IPS-20b (cell line): Measurements from ENCODE around the gene C11orf52.
A peak's percentile ranks its signal among the peaks of the same experiment; 100 is the strongest.
"Not testable (repeated sequence)": the region's sequence is repeated elsewhere in the genome, so short reads cannot be mapped to it uniquely, and the experiment has no call there.

Source experiments
- H3K27ac ChIP-seq: one replicate; pipeline ENCODE4 v1.5.1; 2013; ENCODE audit warnings: low read length
- H3K27me3 ChIP-seq: 2 replicates; pipeline ENCODE4 v1.6.1; 2013; ENCODE audit warnings: mild to moderate bottlenecking, low read length, inconsistent platforms; ENCODE audit not compliant: insufficient read depth
- H3K36me3 ChIP-seq: 2 replicates; pipeline ENCODE4 v1.6.1; 2013; ENCODE audit warnings: low read depth, mild to moderate bottlenecking, inconsistent platforms, low read length, moderate library complexity; ENCODE audit not compliant: insufficient read depth
- H3K4me1 ChIP-seq: 2 replicates; pipeline ENCODE4 v1.6.1; 2013; ENCODE audit warnings: mild to moderate bottlenecking, control low read depth, inconsistent platforms, low read length, moderate library complexity; ENCODE audit not compliant: insufficient read depth
- H3K4me3 ChIP-seq: 2 replicates; pipeline ENCODE4 v1.5.1; 2013; ENCODE audit warnings: mild to moderate bottlenecking, low read length, inconsistent platforms
- H3K9ac ChIP-seq: 2 replicates; pipeline ENCODE4 v1.6.1; 2013; ENCODE audit warnings: low read depth, mild to moderate bottlenecking, inconsistent platforms, low read length, moderate library complexity
- H3K9me3 ChIP-seq: 2 replicates; pipeline ENCODE4 v1.6.1; 2013; ENCODE audit warnings: mild to moderate bottlenecking, low read depth, low read length, inconsistent platforms; ENCODE audit not compliant: insufficient read depth

The C11orf52 gene

DNA sequence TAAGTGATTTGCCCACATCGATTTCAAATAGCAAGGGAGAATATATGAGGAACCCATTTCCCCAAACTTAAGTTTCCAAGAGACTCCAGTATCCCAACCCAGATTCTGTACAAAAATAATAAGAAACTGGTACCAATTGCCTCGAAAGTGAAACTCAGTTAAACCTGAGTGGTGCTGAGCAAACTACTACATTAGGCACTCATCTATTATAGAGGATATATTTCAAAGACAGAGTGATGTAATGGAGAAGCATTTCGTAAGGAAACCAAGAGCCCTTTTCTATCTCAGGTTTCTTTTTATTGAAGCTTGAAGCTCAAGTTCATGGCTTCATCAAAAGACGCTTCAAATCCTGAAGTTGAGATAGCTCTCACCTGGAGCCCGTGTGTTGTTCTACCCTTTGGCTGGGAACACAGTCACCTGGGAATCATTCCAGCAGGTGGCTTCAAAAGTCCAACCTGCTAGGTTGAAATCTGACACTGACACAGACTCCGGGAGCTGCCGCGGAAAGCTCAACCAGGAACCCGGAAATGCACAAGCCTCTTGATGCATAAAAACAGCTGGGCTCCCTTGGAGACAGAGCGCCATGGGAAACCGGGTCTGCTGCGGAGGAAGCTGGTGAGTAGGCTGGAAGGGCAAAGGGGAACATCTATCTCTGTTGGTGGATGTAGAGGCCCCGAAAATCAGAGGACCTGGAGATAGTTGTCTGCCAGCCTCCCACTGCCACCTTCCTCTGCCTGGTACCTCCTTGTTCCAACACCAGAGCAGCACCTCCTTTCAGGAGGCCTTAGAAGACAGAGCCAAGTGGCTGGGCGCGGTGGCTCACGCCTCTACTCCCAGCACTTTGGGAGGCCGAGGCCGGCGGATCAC, at the start of gene C11orf52:
C11orf52 (plus strand) TSS at position 524 of the 867 bp plus-strand sequence; CDS start at position 584, 60 bp downstream.
- Histone ChIP-seq H3K4me3 (peak within 1 kb of the TSS; percentile 33; the same call in 1 of the 2 replicates), H3K9me3 (no peaks in the 10 kb centered on the region), H3K27ac (no peak within 1 kb of the TSS), H3K4me1 (peaks cover 6% of the 10 kb centered on the region; the same call in 1 of the 2 replicates), H3K9ac (no peak within 1 kb of the TSS; the same call in 1 of the 2 replicates), H3K36me3 (no peaks in the 10 kb centered on the region), H3K27me3 (no peaks in the 10 kb centered on the region)

- no peaks in the 10 kb centered on the region for H3K4me1 ChIP-seq
- no peak overlapping the region for H3K9ac ChIP-seq
- no peak overlapping the region for H3K27ac ChIP-seq
- H3K9me3 ChIP-seq: no peaks in the 10 kb centered on the region
- H3K27me3 ChIP-seq: no peaks in the 10 kb centered on the region
- no peak overlapping the region for H3K4me3 ChIP-seq
- H3K36me3 ChIP-seq: peaks cover 25% of the 10 kb centered on the region
Measured at GRCh38 chr11:111870113-111870512, 48.6 kb upstream of the C11orf52 start.

DNA sequence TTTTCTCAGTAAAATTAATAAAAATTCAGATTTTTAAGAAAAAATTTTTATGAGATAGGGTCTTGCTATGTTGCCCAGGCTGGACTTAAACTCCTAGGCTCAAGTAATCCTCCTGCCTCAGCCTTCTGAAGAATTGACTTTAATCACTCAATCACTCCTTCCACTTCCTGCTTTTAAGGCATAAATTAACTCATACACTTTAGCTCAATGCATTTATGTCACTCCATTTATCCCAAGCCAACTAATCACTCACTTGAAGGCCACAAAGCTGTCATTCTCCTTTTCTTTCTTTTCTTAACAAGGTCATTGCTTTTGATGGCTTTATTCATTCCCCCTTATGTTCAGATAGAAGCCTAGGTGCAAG, 48.2 kb upstream of the C11orf52 start:
- H3K9me3 ChIP-seq: no peaks in the 10 kb centered on the region
- H3K9ac ChIP-seq: peak overlapping the region; percentile 71; the same call in 1 of the 2 replicates
- no peaks in the 10 kb centered on the region for H3K27me3 ChIP-seq
- H3K36me3 ChIP-seq: peaks cover 21% of the 10 kb centered on the region
- H3K27ac ChIP-seq: no peak overlapping the region
- no peaks in the 10 kb centered on the region for H3K4me1 ChIP-seq
- peak overlapping the region; percentile 89 for H3K4me3 ChIP-seq

DNA sequence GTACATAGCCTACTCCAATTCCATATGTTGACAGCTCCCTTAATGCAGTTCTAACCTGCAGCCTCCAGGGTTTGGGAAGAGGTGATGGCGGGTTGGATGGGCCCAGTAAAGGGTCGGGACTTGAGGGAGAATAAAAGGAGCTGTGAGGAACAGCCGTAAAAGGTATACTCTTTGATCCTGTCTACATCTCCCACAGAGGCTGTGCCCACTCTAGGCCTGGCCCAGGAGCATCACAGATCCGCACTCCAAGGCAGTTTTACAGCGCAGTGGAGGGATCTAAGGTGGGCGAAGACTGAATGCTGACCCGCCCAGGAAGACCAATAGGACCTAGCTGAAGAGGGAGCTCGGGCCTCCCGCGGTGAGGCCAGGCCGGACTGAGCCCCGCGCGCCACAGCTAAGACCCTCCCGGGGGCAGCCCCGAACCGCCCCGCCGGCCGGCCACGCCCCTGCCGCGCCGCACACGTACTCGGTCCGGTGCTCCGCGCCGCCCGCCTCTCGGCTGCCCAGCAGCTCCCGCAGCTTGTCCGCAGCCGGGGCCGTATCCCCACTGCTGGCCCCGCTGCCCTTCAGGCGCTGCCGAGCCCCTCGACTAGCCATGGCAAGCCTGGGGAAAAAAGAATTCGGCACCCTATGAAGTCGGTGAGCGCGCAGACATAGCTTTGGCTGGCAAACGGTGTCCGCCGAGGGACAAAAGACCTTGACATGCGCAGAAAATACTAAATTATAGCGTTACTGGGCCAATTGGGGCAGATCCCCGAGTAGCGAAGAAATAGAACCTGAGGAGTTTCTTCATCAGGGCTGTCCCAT, 47.6 kb upstream of the C11orf52 start, which contains the start of gene ALG9:
ALG9 (minus strand) TSS at position 696 of the 807 bp plus-strand sequence; CDS start at position 597, 99 bp downstream.
- peaks cover 19% of the 10 kb centered on the region for H3K36me3 ChIP-seq
- no peaks in the 10 kb centered on the region for H3K27me3 ChIP-seq
- no peaks in the 10 kb centered on the region for H3K4me1 ChIP-seq
- peak within 1 kb of the TSS; percentile 89 for H3K4me3 ChIP-seq
- H3K9ac ChIP-seq: peak within 1 kb of the TSS; percentile 71; the same call in 1 of the 2 replicates
- H3K9me3 ChIP-seq: no peaks in the 10 kb centered on the region
- H3K27ac ChIP-seq: no peak within 1 kb of the TSS

DNA sequence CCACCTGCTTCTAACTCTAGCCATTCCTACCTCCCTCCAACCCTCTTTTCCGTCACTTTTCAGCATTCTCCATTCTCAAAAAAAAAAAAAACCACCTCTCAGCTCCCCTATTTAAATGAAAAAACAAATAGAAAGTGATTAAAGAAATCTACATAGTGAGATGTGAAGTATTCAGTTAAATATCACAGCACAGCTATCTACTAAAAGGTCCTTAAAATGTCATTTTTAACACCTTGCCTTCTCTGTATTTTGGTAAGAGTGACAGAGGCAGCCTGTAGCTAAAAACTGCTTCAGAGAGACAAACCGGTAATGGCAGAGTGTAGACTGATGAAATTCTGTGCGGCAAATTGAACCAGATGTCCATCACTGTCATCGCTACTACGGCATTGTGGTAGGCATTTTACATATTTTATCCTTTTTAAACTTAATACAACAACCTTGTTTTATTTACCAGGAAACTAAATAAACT, 47.0 kb upstream of the C11orf52 start:
- no peaks in the 10 kb centered on the region for H3K9me3 ChIP-seq
- H3K4me3 ChIP-seq: peak overlapping the region; percentile 89
- no peaks in the 10 kb centered on the region for H3K4me1 ChIP-seq
- H3K27ac ChIP-seq: no peak overlapping the region
- H3K9ac ChIP-seq: peak overlapping the region; percentile 71; the same call in 1 of the 2 replicates
- no peaks in the 10 kb centered on the region for H3K27me3 ChIP-seq
- peaks cover 14% of the 10 kb centered on the region; the same call in 1 of the 2 replicates for H3K36me3 ChIP-seq

- no peak overlapping the region for H3K27ac ChIP-seq
- no peaks in the 10 kb centered on the region for H3K36me3 ChIP-seq
- peaks cover 4% of the 10 kb centered on the region; the same call in 1 of the 2 replicates for H3K4me1 ChIP-seq
- H3K27me3 ChIP-seq: no peaks in the 10 kb centered on the region
- peak overlapping the region; percentile 83; the same call in 1 of the 2 replicates for H3K9ac ChIP-seq
- H3K9me3 ChIP-seq: no peaks in the 10 kb centered on the region
- peak overlapping the region; percentile 81 for H3K4me3 ChIP-seq
Measured at GRCh38 chr11:111878385-111878848, 40.3 kb upstream of the C11orf52 start.

DNA sequence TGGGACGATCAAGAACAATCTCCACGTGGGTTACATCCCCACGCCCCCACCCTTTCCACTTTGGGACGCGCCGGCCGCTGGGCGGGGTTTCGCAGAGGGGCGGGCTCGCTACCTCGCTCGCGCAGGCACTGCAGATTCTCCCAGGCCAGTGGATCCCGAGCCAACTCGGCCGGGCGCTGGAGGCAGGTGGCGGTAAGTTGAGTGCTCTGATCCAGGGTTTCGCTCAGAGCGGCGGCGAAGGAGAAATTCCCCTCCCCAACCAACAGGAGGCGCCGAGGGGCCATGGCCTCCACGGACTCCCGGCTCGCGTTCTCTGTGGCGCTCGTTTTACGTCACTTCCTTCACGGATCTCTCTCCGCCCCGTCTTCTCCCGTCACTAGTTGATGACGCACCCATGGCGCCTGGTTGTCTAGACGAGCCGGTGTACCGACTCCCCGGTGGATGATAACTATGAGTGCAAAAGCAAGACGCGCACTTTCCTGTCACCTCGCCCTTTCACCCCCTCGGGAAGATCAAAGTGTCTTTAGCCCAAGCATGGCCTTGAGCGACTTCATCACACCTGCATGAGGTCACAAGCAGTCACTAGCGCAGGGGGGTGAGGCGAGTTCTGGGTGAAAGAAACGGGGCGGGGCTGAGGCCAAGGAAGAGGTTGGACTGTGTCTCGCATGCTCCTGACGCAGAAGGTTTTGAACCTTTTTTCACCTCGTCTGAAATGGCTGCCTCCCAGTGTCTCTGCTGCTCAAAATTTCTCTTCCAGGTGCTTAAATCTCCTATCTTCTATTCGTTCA, 39.7 kb upstream of the C11orf52 start, which contains the start of the genes CFAP68 and FDXACB1:
CFAP68 (plus strand) TSS at position 693 of the 788 bp plus-strand sequence; CDS start at position 713, 20 bp downstream.
FDXACB1 (minus strand) TSS at position 317 of the 788 bp plus-strand sequence; CDS start at position 284, 33 bp downstream.
- Histone ChIP-seq H3K27me3 (no peaks in the 10 kb centered on the region), H3K4me3 (peak within 1 kb of the TSS; percentile 81)

DNA sequence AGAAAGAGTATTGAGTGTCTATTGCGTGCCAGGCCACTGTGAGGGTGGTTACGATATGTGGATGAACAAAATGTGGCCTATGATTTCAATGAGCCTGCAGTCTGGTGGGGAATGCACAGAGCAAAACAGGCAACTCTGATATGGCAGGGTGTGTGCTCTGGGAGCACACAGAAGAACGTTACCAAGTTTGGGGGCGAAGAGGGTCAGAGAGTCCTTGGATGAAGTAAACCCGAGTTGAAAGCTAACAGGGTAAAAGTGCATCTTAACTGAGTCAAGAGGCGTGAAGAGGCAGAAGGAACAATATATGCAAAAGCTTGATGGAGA, 39.1 kb upstream of the C11orf52 start:
- H3K36me3 ChIP-seq: no peaks in the 10 kb centered on the region
- peak overlapping the region; percentile 81 for H3K4me3 ChIP-seq
- peaks cover 4% of the 10 kb centered on the region; the same call in 1 of the 2 replicates for H3K4me1 ChIP-seq
- no peaks in the 10 kb centered on the region for H3K9me3 ChIP-seq
- H3K27me3 ChIP-seq: no peaks in the 10 kb centered on the region
- H3K9ac ChIP-seq: peak overlapping the region; percentile 83
- H3K27ac ChIP-seq: peak overlapping the region; percentile 81

More for the DNA sequence above, 39.7 kb upstream of the C11orf52 start, which contains the start of the genes CFAP68 and FDXACB1:
- Histone ChIP-seq H3K27ac (peak within 1 kb of the TSS; percentile 81), H3K36me3 (no peaks in the 10 kb centered on the region), H3K9ac (peak within 1 kb of the TSS; percentile 83), H3K4me1 (peaks cover 4% of the 10 kb centered on the region; the same call in 1 of the 2 replicates), H3K9me3 (no peaks in the 10 kb centered on the region)

- Histone ChIP-seq H3K4me3 (no peak overlapping the region), H3K36me3 (no peaks in the 10 kb centered on the region), H3K9me3 (no peaks in the 10 kb centered on the region), H3K27ac (no peak overlapping the region), H3K9ac (no peak overlapping the region), H3K27me3 (no peaks in the 10 kb centered on the region), H3K4me1 (peaks cover 4% of the 10 kb centered on the region; the same call in 1 of the 2 replicates)
Measured at GRCh38 chr11:111882202-111882601, 36.5 kb upstream of the C11orf52 start.

GRCh38 chr11:111885053-111885452, 33.7 kb upstream of the C11orf52 start:
- not testable (repeated sequence) for H3K4me1 ChIP-seq, H3K36me3 ChIP-seq, H3K27me3 ChIP-seq, H3K9ac ChIP-seq, H3K4me3 ChIP-seq, H3K27ac ChIP-seq, H3K9me3 ChIP-seq
